DMS53 treated with DMSO at 0.1 percent for 48 hours (cell line): ENCODE results near the gene SPRYD7.
"Not testable (repeated sequence)": the region's sequence is repeated elsewhere in the genome, so short reads cannot be mapped to it uniquely, and the experiment has no call there.

Source experiments
- DNase-seq: peaks from one replicate; lab custom pipeline; 2025; ENCODE audit not compliant: unreplicated experiment; lab: John Stamatoyannopoulos, UW

The SPRYD7 gene

GRCh38 chr13:49936075-49936967 is at the start of gene SPRYD7:
SPRYD7 (minus strand) TSS chr13:49936340; CDS start chr13:49936235, 105 bp downstream.
- peak; percentile 84 for DNase-seq

- DNase-seq = no peak
These were observed 49.0 kb upstream of the SPRYD7 start for GRCh38 chr13:49985129-49985528.

- DNase-seq = no peak
These were observed 44.1 kb upstream of the SPRYD7 start for GRCh38 chr13:49980266-49980665.

GRCh38 chr13:49977992-49978391 is 41.9 kb upstream of the SPRYD7 start:
- no peak for DNase-seq

GRCh38 chr13:49976314-49977258 is 40.4 kb upstream of the SPRYD7 start:
- peak; percentile 54 for DNase-seq

GRCh38 chr13:49975826-49976225 is 39.7 kb upstream of the SPRYD7 start:
- DNase-seq = no peak

GRCh38 chr13:49972709-49973108 is 36.6 kb upstream of the SPRYD7 start:
- no peak for DNase-seq

- DNase-seq = no peak
These were observed 31.3 kb upstream of the SPRYD7 start for GRCh38 chr13:49967456-49967855.

GRCh38 chr13:49958321-49958720 is 22.2 kb upstream of the SPRYD7 start:
- no peak for DNase-seq

GRCh38 chr13:49956131-49956530 is 20.0 kb upstream of the SPRYD7 start:
- DNase-seq = no peak

- no peak for DNase-seq
These were observed 18.7 kb upstream of the SPRYD7 start for GRCh38 chr13:49954674-49955455.

- DNase-seq = no peak
These were observed 17.4 kb upstream of the SPRYD7 start for GRCh38 chr13:49953560-49953959.

- no peak for DNase-seq
These were observed 15.8 kb upstream of the SPRYD7 start for GRCh38 chr13:49951754-49952535.

GRCh38 chr13:49948777-49949270 is 12.7 kb upstream of the SPRYD7 start:
- not testable (repeated sequence) for DNase-seq

- DNase-seq = no peak
These were observed 3.2 kb upstream of the SPRYD7 start for GRCh38 chr13:49939321-49939720.

- no peak for DNase-seq
These were observed 2.8 kb upstream of the SPRYD7 start for GRCh38 chr13:49938921-49939320.

GRCh38 chr13:49938314-49938713 is 2.2 kb upstream of the SPRYD7 start:
- no peak for DNase-seq

- DNase-seq = no peak
These were observed 781 bp upstream of the SPRYD7 start for GRCh38 chr13:49936968-49937273.

GRCh38 chr13:49935171-49936074 is 717 bp downstream of the SPRYD7 start:
- peak; percentile 7 for DNase-seq
